Measurements from ENCODE around the gene TMA7.

GRCh38 chr3:48400824-48401433 lies 39.1 kb upstream of the TMA7 start:
- no peak for TF ChIP-seq TAF1 (IDR thresholded peaks at IDR 0.05; ENCODE audit: borderline replicate concordance, insufficient read depth, low read length)
- no peak for TF ChIP-seq POLR2AphosphoS5 (IDR thresholded peaks at IDR 0.05; ENCODE audit: low read depth, low read length)
- TF ChIP-seq REST (IDR thresholded peaks at IDR 0.05; ENCODE audit: insufficient read depth in 1 of 2, low read depth in 2 of 2, low read length in 2 of 2), result no peak

All from PFSK-1 (cell line).